ENCODE results near the gene ZBTB20.

ZBTB20 gene

GRCh38 chr3:114383875-114384557 is 763.1 kb downstream of the ZBTB20 start:
- peak; percentile 56 for DNase-seq

GRCh38 chr3:114380233-114380651 is 766.8 kb downstream of the ZBTB20 start:
- no peak for DNase-seq

GRCh38 chr3:114379266-114379665 is 767.8 kb downstream of the ZBTB20 start:
- no peak for DNase-seq

- peak; percentile 37 for DNase-seq
Observed at GRCh38 chr3:114378760-114379159, 768.3 kb downstream of the ZBTB20 start.

- DNase-seq, result no peak
Observed at GRCh38 chr3:114377426-114377825, 769.7 kb downstream of the ZBTB20 start.

GRCh38 chr3:114376516-114377185 is 770.4 kb downstream of the ZBTB20 start:
- no peak for DNase-seq

- no peak for DNase-seq
Observed at GRCh38 chr3:114375608-114376421, 771.3 kb downstream of the ZBTB20 start.

GRCh38 chr3:114374433-114374990 is 772.6 kb downstream of the ZBTB20 start:
- no peak for DNase-seq

- no peak for DNase-seq
Observed at GRCh38 chr3:114370537-114371174, 776.4 kb downstream of the ZBTB20 start.

- no peak for DNase-seq
Observed at GRCh38 chr3:114365909-114366308, 781.2 kb downstream of the ZBTB20 start.

- DNase-seq, result no peak
Observed at GRCh38 chr3:114364806-114365654, 782.1 kb downstream of the ZBTB20 start.

- DNase-seq, result no peak
Observed at GRCh38 chr3:114363554-114364202, 783.4 kb downstream of the ZBTB20 start.

- no peak for DNase-seq
Observed at GRCh38 chr3:114362815-114363214, 784.3 kb downstream of the ZBTB20 start.

- no peak for DNase-seq
Observed at GRCh38 chr3:114361391-114361790, 785.7 kb downstream of the ZBTB20 start.

- no peak for DNase-seq
Observed at GRCh38 chr3:114356525-114356924, 790.6 kb downstream of the ZBTB20 start.

GRCh38 chr3:114356066-114356465 is 791.0 kb downstream of the ZBTB20 start:
- no peak for DNase-seq

- DNase-seq, result no peak
Observed at GRCh38 chr3:114355653-114356052, 791.4 kb downstream of the ZBTB20 start.

- DNase-seq, result no peak
Observed at GRCh38 chr3:114351822-114352145, 795.3 kb downstream of the ZBTB20 start.

- DNase-seq, result no peak
Observed at GRCh38 chr3:114351123-114351821, 795.8 kb downstream of the ZBTB20 start.

- DNase-seq, result no peak
Observed at GRCh38 chr3:114350690-114351089, 796.4 kb downstream of the ZBTB20 start.

GRCh38 chr3:114350271-114350670 is 796.8 kb downstream of the ZBTB20 start:
- no peak for DNase-seq
